Stomach (tissue), 4 donors: ENCODE measurements around the gene ASAP2.

Source experiments
- CTCF ChIP-seq, 7 experiments: fragments of 450-650 bp in 4 of 7; fragments of 200-600 bp in 3 of 7; sonication (generic) in 3 of 7; IDR thresholded peaks; one replicate each; pipeline ENCODE4 v1.5.1; 2016 to 2019; ENCODE audit warnings: antibody characterized with exemption in 7 of 7, control low read depth in 2 of 7, mild to moderate bottlenecking in 1 of 7
- POLR2A ChIP-seq, 4 donors: fragments of 450-650 bp; IDR thresholded peaks; one replicate each; pipeline ENCODE4 v1.6.1; 2016; ENCODE audit warnings: antibody characterized with exemption in 4 of 4, control low read depth in 2 of 4, mild to moderate bottlenecking in 1 of 4, moderate library complexity in 1 of 4
- POLR2AphosphoS5 ChIP-seq, 3 donors: sonication (generic); formaldehyde crosslinking; IDR thresholded peaks; one replicate each; pipeline ENCODE4 v1.6.1; 2016; ENCODE audit warnings: antibody characterized with exemption in 3 of 3

- no peak for TF ChIP-seq CTCF (IDR thresholded peaks at IDR 0.05)
- TF ChIP-seq POLR2AphosphoS5 (IDR thresholded peaks at IDR 0.05): no peak
- TF ChIP-seq POLR2A (IDR thresholded peaks at IDR 0.05): no peak
Measured at GRCh38 chr2:9211496-9211895, 4.9 kb downstream of the ASAP2 start.
